ENCODE results near the gene PAK5.

The PAK5 gene

DNA sequence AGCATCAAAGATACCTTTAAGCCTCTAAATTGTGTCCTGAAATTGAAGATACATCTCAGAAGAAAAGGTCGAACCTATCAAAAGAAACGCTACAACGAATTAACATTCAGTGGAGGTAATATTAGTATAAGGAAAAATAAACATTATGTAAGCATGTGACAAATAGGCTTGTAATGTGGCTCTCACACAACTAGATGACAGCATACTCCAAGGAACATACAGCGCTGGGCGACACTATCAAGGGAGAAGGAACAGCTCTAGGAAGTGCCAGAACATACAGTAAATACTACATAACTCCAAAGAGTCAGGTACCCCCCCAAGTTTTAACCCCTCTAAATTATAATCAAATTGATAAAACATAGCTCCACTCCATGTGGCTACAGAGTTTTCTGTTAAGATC is 220.9 kb downstream of the PAK5 start:
- peak; percentile 3 for DNase-seq (ENCODE audit: low read depth)
- TF ChIP-seq, protein P1, sequence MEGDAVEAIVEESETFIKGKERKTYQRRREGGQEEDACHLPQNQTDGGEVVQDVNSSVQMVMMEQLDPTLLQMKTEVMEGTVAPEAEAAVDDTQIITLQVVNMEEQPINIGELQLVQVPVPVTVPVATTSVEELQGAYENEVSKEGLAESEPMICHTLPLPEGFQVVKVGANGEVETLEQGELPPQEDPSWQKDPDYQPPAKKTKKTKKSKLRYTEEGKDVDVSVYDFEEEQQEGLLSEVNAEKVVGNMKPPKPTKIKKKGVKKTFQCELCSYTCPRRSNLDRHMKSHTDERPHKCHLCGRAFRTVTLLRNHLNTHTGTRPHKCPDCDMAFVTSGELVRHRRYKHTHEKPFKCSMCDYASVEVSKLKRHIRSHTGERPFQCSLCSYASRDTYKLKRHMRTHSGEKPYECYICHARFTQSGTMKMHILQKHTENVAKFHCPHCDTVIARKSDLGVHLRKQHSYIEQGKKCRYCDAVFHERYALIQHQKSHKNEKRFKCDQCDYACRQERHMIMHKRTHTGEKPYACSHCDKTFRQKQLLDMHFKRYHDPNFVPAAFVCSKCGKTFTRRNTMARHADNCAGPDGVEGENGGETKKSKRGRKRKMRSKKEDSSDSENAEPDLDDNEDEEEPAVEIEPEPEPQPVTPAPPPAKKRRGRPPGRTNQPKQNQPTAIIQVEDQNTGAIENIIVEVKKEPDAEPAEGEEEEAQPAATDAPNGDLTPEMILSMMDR (conservative IDR thresholded peaks at IDR 0.05; ENCODE audit: low read length) = 0 out of 2 replicates have a peak, but pooled peaks have one; percentile 11

DNA sequence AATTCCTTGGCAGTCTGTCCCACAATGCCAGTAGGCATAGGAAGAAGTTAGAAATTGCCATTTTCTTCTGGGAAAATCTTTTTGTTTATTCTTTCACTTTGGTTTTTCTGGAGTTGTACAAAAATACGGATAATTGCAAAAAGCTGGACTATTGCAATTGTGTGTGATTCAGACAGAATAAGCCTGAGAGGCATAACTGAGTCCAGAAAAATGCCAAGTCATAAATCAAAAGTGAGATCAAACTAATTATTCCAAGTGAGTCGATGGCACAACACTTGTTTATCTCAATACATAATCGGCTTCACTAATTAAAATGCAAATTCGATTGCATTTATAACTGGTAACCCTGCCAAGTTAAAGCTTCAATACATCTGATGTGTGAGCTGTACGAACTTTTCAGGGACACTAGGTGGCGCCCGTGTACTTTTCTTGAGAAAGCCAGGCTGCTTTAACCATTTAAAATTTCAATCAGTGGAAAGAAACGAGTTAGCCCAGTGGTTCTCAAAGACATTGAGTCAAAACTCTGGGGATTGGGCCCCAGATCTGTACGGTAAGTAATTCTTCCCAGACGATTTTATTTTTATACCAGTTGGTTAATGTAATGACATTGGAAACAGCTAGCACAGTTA is 221.9 kb downstream of the PAK5 start:
- no peak overlapping the region for H3K4me3 ChIP-seq (ENCODE audit: low read length)
- peak; percentile 66 for DNase-seq (ENCODE audit: low read depth)
- TF ChIP-seq, protein P1 (conservative IDR thresholded peaks at IDR 0.05; ENCODE audit: low read length) = peak; percentile 86

More for the DNA sequence above, 220.9 kb downstream of the PAK5 start:
- no peak overlapping the region for H3K4me3 ChIP-seq (ENCODE audit: low read length)

DNA sequence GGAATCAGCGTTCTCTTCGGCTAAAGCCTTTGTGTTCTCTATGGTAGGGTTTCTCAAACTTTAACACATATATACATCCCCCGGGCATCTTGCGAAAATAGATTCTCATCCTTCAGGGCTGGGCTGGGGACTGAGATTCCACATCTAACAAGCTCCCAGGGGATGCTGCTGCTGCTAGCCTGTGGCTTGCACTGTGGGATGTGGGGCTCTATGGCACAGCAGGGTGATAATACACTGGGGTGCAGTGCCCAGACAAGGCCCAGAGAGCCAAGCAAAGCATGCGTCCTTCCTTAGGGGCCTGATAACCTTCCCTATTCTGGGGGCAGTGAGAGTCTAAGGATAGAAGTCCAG is 222.4 kb downstream of the PAK5 start:
- TF ChIP-seq, protein P1 (conservative IDR thresholded peaks at IDR 0.05; ENCODE audit: low read length) = no peak
- DNase-seq (ENCODE audit: low read depth) = no peak
- H3K4me3 ChIP-seq (ENCODE audit: low read length) = no peak overlapping the region

DNA sequence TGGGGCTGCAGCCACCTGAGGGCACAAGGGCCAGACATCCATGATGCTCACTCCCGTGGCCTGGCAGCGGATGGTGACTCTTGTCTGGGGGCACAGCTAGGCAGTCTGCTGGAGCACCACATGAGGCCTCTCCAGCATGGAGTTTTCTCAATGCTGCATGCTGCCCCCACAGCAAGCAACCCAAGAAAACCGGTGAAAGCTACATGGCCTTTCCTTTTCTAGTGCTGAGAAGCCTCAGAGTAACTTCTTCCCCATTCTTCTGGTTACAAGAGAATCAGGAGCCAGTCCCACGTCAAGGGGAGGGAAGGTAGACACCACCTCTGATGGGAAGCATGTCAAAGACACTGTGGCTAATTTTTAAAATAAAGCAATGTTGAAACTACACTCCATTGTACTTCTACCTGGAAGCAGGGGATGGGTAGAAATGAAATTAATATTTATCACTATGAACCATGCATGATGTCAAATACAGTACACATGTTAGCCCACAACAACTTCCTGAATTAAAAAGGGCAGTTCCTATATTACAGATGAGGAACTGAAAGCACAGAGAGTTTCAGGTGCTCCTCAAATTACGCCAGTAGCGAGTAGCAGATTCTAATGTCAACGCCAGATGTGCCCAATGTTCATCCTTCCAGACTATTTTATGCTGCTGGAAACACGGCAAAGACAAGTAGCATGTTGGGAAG is 223.0 kb downstream of the PAK5 start:
- TF ChIP-seq, protein P1 (conservative IDR thresholded peaks at IDR 0.05; ENCODE audit: low read length) = no peak
- no peak overlapping the region for H3K4me3 ChIP-seq (ENCODE audit: low read length)
- no peak for DNase-seq (ENCODE audit: low read depth)

DNA sequence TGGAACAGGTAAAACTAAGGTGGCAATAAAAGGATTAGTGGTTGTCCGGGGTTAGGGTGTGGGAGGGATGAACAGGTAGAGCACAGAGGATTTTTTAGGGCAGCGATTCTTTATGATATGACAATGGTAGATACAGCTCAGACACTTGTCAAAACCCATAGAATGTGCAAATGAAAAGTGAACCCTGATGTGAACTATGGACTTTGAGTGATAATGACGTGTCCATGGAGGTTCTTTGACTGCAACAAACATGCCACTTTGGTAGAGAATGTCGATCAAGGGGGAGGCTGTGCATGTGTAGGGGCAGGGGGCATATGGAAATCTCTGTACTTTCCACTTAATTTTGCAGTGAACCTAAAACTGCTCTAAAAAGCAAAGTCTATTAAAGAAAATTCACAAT is 223.8 kb downstream of the PAK5 start:
- H3K4me3 ChIP-seq (ENCODE audit: low read length) = no peak overlapping the region
- TF ChIP-seq, protein P1 (conservative IDR thresholded peaks at IDR 0.05; ENCODE audit: low read length) = no peak
- DNase-seq (ENCODE audit: low read depth) = no peak

DNA sequence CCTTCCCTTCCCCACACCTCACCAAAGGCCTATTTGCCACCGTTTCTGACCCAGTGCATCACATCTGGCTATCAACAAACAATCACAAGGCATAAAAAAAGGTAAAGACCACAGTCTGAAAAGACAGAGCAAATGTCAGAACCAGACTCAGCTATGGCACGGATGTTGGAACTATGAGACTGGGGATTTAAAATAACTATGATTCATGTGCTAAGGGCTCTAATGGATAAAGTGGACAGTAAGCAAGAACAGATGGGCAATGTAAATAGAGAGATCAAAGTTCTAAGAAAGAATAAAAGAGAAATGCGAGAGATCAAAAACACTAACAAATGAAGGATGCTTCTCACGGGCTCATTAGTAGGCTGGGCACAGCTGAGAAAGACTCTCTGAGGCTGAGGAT is 225.0 kb downstream of the PAK5 start:
- no peak for DNase-seq (ENCODE audit: low read depth)
- TF ChIP-seq, protein P1 (conservative IDR thresholded peaks at IDR 0.05; ENCODE audit: low read length) = no peak

DNA sequence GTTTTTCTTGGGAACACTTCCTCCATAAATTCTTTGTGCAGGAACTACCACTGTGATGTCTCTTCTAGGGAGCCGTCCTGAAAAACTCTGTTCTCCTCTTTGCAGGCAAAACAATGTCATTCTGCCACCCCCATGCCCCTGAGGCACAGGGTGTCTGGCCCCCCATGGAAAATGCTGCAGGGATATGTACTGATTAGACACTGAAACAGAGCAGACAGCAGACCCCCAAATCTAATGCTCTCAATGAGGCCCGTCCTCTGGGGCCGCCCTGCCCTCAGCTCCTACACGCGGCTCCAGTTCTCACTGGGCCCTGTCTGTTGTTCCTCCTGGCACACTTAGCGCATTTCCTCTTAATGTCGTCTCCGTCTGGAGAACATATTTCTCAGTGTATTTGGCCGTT is 227.0 kb downstream of the PAK5 start:
- no peak overlapping the region for H3K4me3 ChIP-seq (ENCODE audit: low read length)
- TF ChIP-seq, protein P1 (conservative IDR thresholded peaks at IDR 0.05; ENCODE audit: low read length) = no peak
- DNase-seq (ENCODE audit: low read depth) = no peak

More for the DNA sequence above, 225.0 kb downstream of the PAK5 start:
- H3K4me3 ChIP-seq (ENCODE audit: low read length) = no peak overlapping the region
